GM15510 (cell line): ENCODE data around the gene UBE2I.

ENCODE experiments used
- POLR2A ChIP-seq: IDR thresholded peaks from 3 replicates; pipeline ENCODE4 v1.6.1; 2011; ENCODE audit warnings: borderline replicate concordance; ENCODE audit not compliant: insufficient read length; ENCODE audit errors: extremely low read depth

UBE2I gene

DNA sequence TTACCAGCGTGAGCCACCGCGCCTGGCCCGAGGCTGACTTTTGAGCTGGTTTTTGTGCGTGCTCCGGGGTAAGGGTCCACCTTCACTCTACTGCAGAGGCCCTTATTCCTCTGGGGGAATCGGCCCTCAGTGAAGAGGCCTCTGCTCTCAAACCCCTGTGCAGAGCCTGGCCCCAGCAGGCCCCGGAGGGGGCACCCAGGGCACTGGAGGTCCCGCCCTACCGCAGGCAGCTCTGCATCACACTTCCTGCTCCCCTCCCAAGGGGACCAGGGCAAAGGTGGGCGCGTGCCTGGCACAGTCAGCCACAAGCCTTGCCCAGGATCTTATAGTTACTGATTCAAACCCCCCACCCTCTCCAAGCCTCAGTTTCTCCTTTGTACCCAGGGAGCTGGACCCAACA lies 3.6 kb upstream of the UBE2I start:
- TF ChIP-seq POLR2A: no peak

DNA sequence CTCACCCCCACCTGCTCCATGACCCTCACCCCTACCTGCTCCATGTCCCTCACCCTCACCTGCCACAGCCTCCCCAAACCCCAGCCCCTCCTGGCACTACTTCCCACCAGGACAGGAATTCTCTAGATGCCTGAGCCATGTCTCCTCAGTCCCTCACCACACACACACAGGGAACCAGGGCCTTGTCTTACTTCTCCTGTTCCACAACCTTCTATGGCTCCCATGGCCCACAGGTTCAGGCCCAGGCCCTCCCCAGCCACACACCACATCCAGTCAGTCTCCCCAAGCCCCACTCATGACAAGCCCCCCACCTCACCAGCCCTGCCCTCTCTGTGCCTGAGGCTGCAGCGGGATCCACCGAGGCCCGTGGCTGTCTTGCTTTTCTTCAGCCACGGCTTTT lies 3.1 kb upstream of the UBE2I start:
- TF ChIP-seq POLR2A: no peak

DNA sequence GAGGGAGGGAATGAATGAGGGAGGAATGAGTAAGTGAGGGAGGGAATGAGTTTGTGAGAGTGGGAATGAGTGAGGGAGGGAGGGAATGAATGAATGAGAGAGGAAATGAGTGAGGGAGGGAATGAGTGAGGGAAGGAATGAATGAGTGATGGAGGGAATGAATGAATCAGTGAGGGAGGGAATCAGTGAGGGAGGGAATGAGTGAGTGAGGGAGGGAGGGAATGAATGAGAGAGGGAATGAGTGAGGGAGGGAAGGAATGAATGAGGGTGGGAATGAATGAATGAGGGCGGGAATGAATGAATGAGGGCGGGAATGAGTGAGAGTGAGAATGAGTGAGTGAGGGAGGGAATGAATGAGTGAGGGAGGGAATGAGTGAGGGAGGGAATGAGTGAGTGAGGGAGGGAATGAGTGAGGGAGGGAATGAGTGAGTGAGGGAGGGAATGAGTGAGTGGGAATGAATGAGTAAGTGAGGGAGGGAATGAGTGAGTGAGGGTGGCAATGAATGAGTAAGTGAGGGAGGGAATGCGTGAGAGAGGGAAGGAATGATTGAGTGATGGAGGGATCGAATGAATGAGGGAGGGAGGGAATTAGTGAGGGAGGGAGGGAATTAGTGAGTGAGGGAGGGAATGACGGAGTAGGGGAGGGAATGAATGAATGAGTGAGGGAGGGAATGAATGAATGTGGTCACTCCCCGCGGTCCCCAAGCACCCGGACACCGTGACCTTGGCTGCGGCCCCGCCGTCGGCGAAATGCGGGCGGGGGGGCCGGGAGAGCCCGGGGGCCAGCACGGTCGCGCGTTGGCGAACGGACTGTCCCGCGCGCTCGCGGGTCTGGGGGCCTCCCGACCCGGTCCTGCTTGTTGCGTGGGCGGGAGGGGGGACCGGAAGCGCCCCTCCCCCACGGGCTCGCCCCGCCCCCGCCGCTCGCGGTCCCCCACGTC lies 1.1 kb upstream of the UBE2I start:
- peak; percentile 62 for TF ChIP-seq POLR2A

DNA sequence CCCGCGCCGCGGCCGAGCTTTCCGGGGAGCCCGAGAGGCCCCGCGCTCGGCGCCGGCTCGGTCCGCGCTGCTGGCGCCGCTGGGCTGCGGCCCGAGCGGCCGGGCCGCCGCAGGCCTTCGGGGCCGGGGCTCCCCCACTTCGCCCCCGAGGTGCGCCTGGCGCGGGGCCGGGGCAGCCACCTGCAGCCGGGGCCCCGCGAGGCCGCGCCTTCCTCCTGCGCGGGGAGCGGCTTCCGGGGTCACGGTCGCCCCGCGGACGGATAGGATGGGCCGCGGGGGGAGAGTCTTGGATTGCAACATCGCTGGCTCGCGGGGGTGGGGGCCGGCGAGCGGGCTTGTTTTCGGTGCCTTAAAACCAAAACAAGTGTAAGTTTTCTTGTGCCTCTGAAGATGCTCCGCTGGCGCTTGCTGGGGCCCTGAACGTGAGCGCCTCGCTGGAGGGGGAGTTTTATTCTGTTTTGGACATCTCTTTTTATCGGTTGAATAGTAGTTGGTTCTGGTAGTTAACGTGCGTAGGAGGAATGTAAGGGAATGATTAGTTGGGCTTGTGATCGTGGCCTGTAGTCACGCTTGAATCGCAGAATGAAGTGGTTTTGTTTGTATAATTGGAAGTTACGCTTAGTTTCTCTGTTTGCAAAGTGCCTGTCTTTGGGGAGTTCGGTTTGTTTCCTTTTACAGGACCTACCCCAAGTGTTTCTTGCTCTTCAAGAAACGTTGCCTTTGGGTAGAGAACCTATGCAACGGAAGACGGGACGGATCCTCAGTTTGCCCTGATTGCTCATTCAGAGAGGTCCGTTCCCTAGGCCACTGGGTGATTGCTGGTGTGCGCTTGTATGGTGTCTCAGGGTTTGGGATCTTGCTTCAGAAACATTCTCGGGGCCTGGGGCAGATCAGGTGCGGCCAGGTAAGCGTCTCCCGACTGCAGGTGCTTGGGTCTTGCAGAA lies 724 bp downstream of the UBE2I start:
- no peak for TF ChIP-seq POLR2A

GRCh38 chr16:1310832-1311200 lies 1.4 kb downstream of the UBE2I start:
- no peak for TF ChIP-seq POLR2A

DNA sequence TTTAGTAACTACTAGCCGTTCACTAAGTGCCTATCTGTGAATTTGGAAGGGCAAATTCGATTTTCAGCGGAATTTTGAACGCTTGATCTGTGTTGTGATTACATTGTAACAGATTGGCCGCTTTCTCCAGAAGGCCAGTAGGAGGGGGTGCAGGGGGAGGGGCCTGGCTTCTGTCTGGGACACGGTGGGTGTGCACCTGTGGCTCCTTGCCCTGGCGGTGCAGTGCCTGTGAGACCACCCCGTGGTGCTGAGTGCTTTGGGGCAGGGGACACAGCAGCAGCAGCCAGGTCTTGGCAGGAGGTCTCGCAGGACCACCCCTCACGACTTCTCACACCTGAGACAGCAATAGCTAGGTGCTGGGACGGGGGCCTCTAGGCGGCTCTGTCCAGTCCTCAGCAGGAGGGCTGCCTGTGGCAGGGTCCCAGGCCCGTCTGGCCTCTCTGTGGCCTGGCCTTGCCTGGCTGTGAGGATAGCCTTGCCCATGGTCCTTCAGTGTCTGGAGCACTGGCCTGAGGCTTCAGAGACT lies 1.8 kb downstream of the UBE2I start:
- TF ChIP-seq POLR2A: no peak

- no peak for TF ChIP-seq POLR2A
Measured at GRCh38 chr16:1311738-1312466, 2.5 kb downstream of the UBE2I start.

DNA sequence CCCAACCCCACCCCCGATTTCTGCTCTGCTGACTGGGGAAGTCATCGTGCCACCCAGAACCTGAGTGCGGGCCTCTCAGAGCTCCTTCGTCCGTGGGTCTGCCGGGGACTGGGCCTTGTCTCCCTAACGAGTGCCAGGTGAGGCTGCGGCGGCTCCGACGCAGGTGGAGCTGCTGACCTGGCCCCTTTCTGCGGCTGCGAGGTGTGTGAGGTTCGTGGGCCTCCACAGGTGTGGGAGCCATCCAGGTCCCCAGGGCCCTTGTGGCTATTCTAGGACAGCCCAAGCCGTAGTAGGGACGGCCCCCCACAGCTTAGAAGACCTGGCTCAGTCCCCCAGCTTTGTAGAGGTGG lies 3.0 kb downstream of the UBE2I start:
- no peak for TF ChIP-seq POLR2A

DNA sequence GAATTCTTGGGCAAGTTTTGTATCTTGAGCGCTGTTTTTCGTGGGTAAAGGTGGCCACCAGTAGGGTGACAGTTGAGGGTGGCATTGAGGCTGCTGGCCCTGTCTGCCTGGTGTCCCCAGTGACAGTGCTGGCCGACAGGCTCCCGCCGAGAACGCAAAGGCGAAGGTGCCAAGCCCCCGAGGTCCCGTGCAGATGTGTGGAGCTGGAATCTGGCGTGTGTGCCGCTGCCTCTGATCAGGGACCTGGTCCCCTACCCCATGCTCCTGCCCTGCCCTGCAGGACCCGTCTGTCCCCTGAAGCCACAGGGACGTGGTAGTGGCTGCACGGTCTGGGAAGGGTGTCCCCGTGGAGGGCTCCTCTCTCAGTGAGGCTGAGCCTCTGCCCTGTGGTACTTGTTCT lies 3.5 kb downstream of the UBE2I start:
- TF ChIP-seq POLR2A: no peak

DNA sequence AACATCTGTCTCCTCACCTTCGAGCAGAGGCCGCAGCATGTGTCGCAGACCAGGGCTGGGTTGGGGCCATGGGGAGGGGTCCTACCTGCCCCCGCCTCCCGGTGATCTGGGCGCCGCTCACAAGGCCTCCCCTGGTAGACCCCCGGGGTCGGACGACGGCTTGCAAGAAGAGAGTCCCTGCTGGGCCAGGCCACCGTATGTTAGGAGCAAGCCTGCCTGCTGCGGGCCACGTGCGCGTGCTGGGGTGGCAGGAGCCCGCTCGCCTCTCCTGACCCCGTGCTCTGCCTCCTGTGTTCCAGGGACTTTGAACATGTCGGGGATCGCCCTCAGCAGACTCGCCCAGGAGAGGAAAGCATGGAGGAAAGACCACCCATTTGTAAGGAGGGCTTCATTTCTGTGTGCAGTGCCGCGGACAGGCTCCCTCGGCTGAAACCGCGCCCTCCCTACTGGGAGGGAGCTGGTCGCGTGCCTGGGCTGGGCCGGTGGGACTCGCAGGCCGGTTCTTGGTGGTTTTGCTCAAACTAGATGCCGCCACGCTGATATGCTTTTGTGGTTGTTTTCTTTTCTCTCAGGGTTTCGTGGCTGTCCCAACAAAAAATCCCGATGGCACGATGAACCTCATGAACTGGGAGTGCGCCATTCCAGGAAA lies 4.4 kb downstream of the UBE2I start:
- no peak for TF ChIP-seq POLR2A

GRCh38 chr16:1314399-1315068 lies 5.1 kb downstream of the UBE2I start:
- TF ChIP-seq POLR2A: no peak

DNA sequence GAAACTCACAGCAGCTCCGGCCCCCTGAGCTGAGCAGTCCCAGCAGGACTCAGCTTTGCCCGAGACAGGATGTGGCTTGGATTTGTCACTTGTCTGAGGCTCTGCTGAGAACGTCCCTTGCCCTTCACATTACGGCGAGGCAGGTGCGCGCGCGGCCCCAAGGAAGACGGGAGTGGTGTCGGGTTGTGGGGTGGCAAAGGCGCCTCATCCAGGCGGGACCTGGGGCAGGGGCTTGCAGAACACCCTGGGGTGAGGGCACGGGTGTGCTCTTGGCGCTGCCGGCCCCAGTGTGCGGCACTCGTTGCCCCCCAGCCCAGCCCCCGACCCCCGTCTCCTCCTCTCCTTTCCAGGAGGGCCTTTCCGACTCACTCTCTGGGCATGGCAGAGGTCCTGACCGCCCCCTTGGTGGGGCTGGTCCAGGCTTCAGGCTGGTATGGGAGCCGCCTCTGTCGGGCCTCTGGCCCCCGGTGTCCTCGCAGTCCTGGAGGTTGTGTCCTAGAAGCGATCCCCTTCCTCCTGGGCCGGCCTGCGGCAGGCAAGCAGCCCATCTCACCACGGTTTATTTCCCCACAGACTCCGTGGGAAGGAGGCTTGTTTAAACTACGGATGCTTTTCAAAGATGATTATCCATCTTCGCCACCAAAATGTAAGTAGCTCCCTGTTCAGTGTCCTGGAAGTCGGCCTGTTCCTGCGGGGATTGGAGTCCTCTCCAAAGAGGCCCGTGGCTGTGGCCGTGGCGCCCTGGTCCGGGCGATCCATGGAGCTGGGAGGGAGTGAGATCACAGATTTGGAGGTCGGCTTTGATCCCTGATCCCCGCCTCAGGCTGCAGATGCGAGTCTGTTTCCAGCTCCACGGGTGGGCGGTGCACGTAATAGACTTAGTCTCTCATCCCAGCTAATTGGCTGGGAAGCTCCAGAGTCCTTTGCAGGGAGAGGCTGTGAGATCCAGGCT lies 5.9 kb downstream of the UBE2I start:
- TF ChIP-seq POLR2A: no peak

GRCh38 chr16:1316033-1316405 lies 6.6 kb downstream of the UBE2I start:
- no peak for TF ChIP-seq POLR2A
